ENCODE data around the gene NCR1. TPM values are rescaled to one million over a fixed set of nuclear protein-coding genes. Genes with fewer than 3 reads are reported as not detected.
"Not testable (repeated sequence)": the region's sequence is repeated elsewhere in the genome, so short reads cannot be mapped to it uniquely, and the experiment has no call there.

Gene NCR1
- total RNA-seq: 1 to 10 TPM in 1 of 2 donors, not detected in 1; 2.2 TPM

GRCh38 chr19:54905803-54906511 lies at the start of gene NCR1:
NCR1 (plus strand) TSS chr19:54906148; CDS start chr19:54906188, 40 bp downstream.
- ATAC-seq (ENCODE audit: insufficient number of reproducible peaks, low FRiP score, low read depth) (no peak), DNase-seq (ENCODE audit: low spot score) (no peak)
- no peak for TF ChIP-seq CTCF (IDR thresholded peaks at IDR 0.05)
- no peaks in the 10 kb centered on the region for H3K4me1 ChIP-seq (ENCODE audit: control insufficient read depth in 1 of 2, low read depth in 2 of 2)
- no peak within 1 kb of the TSS for H3K27ac ChIP-seq
- H3K27me3 ChIP-seq (replicated peaks; ENCODE audit: insufficient read depth): no peaks in the 10 kb centered on the region
- H3K4me3 ChIP-seq: no peak within 1 kb of the TSS
- no peaks in the 10 kb centered on the region for H3K36me3 ChIP-seq
- no peaks in the 10 kb centered on the region for H3K9me3 ChIP-seq

GRCh38 chr19:54858476-54858875 lies 47.5 kb upstream of the NCR1 start:
- not testable (repeated sequence) for H3K36me3 ChIP-seq; H3K27ac ChIP-seq; DNase-seq (ENCODE audit: low spot score); H3K9me3 ChIP-seq; H3K4me3 ChIP-seq; H3K27me3 ChIP-seq (replicated peaks; ENCODE audit: insufficient read depth); ATAC-seq (ENCODE audit: insufficient number of reproducible peaks, low FRiP score, low read depth); H3K4me1 ChIP-seq (ENCODE audit: control insufficient read depth in 1 of 2, low read depth in 2 of 2)

- H3K4me3 ChIP-seq; ATAC-seq (ENCODE audit: insufficient number of reproducible peaks, low FRiP score, low read depth); DNase-seq (ENCODE audit: low spot score); H3K27ac ChIP-seq; H3K36me3 ChIP-seq; H3K4me1 ChIP-seq (ENCODE audit: control insufficient read depth in 1 of 2, low read depth in 2 of 2); H3K27me3 ChIP-seq (replicated peaks; ENCODE audit: insufficient read depth); H3K9me3 ChIP-seq: not testable (repeated sequence)
Observed at GRCh38 chr19:54859421-54859820, 46.5 kb upstream of the NCR1 start.

DNA sequence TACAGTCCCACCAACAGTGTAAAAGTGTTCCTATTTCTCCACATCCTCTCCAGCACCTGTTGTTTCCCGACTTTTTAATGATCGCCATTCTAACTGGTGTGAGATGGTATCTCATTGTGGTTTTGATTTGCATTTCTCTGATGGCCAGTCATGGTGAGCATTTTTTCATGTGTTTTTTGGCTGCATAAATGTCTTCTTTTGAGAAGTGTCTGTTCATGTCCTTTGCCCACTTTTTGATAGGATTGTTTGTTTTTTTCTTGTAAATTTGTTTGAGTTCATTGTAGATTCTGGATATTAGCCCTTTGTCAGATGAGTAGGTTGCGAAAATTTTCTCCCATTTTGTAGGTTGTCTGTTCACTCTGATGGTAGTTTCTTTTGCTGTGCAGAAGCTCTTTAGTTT lies 42.5 kb upstream of the NCR1 start:
- not testable (repeated sequence) for DNase-seq (ENCODE audit: low spot score); H3K4me3 ChIP-seq; H3K27me3 ChIP-seq (replicated peaks; ENCODE audit: insufficient read depth); ATAC-seq (ENCODE audit: insufficient number of reproducible peaks, low FRiP score, low read depth); H3K9me3 ChIP-seq; H3K27ac ChIP-seq; H3K4me1 ChIP-seq (ENCODE audit: control insufficient read depth in 1 of 2, low read depth in 2 of 2); H3K36me3 ChIP-seq

GRCh38 chr19:54871696-54872095 lies 34.3 kb upstream of the NCR1 start:
- H3K27me3 ChIP-seq (replicated peaks; ENCODE audit: insufficient read depth): no peaks in the 10 kb centered on the region
- DNase-seq (ENCODE audit: low spot score) (no peak), ATAC-seq (ENCODE audit: insufficient number of reproducible peaks, low FRiP score, low read depth) (no peak)
- no peak for TF ChIP-seq CTCF (IDR thresholded peaks at IDR 0.05)
- H3K4me3 ChIP-seq: no peak overlapping the region
- no peaks in the 10 kb centered on the region for H3K4me1 ChIP-seq (ENCODE audit: control insufficient read depth in 1 of 2, low read depth in 2 of 2)
- no peaks in the 10 kb centered on the region for H3K36me3 ChIP-seq
- H3K9me3 ChIP-seq: no peaks in the 10 kb centered on the region
- H3K27ac ChIP-seq: no peak overlapping the region

DNA sequence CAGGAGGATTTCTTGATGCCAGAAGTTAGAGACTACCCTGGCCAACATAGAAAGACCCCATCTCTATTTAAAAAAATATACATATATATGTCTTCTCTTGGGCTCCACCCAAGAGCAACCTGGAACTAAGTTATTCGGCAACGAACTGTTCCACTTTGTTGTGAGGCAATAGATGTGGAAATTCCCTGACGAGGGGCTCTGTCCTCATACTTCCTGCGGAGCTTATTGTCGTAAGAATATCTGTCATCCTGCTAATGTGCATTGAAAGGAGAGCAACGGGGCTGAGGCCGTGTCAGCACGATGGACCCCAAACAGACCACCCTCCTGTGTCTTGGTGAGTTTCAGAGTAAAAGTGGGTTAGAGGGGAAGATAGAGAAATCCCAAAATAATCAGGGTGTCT lies 32.0 kb upstream of the NCR1 start, which contains the start of gene FCAR:
Gene FCAR (plus strand): TSS at position 246 of the 400 bp plus-strand sequence. CDS start 55 bp downstream, at position 301.
- DNase-seq (ENCODE audit: low spot score): no peak
- Histone ChIP-seq H3K4me3 (no peak within 1 kb of the TSS), H3K27me3 (replicated peaks; ENCODE audit: insufficient read depth) (no peaks in the 10 kb centered on the region), H3K27ac (no peak within 1 kb of the TSS), H3K4me1 (ENCODE audit: control insufficient read depth in 1 of 2, low read depth in 2 of 2) (no peaks in the 10 kb centered on the region), H3K36me3 (no peaks in the 10 kb centered on the region), H3K9me3 (no peaks in the 10 kb centered on the region)
- ATAC-seq (ENCODE audit: insufficient number of reproducible peaks, low FRiP score, low read depth): no peak
- no peak for TF ChIP-seq CTCF (IDR thresholded peaks at IDR 0.05)

DNA sequence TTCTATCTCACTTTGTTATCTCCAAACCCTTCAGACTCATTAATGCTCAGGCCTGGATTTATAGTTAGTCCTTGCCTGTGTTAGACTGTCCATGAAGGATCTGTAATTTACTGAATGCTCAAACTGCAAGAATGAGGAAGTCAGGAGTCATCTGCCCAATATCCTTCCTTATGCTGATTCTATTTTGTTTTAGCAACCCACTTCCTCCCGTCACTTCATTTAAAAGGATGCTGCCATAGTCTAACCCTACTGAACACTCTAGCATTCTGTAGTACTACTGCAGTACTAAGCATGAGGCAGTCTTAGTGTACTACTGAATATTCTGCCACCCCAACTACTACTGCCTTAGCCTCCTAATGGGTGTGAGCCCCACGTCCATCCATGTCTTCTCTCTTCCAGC lies 30.4 kb upstream of the NCR1 start:
- Histone ChIP-seq H3K27ac (no peak overlapping the region), H3K4me1 (ENCODE audit: control insufficient read depth in 1 of 2, low read depth in 2 of 2) (no peaks in the 10 kb centered on the region), H3K36me3 (no peaks in the 10 kb centered on the region), H3K4me3 (no peak overlapping the region), H3K9me3 (no peaks in the 10 kb centered on the region), H3K27me3 (replicated peaks; ENCODE audit: insufficient read depth) (no peaks in the 10 kb centered on the region)
- ATAC-seq (ENCODE audit: insufficient number of reproducible peaks, low FRiP score, low read depth) (no peak), DNase-seq (ENCODE audit: low spot score) (no peak)
- no peak for TF ChIP-seq CTCF (IDR thresholded peaks at IDR 0.05)
